ENCODE measurements around the gene CNTF.

Gene CNTF

DNA sequence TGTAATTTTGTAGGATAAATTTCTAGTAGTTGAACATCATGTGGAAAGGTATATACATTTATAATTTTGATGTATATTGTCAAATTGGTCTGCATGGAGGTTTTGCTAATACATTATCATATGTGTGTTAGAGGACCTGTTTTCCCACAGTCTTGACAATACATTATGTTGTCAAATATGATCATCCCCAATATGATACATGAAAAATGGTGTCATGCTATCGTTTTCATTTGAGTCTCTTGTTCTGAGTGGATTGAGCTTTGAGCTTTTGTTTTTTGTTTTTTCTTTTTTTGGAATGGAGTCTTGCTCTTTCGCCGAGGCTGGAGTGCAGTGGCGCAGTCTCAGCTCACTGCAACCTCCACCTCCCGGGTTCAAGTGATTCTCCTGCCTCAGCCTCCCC, 14.1 kb upstream of the CNTF start (continued):
- TF ChIP-seq ZNF530 (tag by site-specific recombination; IDR thresholded peaks at IDR 0.05; ENCODE audit: low read depth), result no peak
- no peak for TF ChIP-seq WT1 (tag by site-specific recombination; IDR thresholded peaks at IDR 0.05)
- TF ChIP-seq ZNF37A (tag by site-specific recombination; IDR thresholded peaks at IDR 0.05), result no peak
- no peak for TF ChIP-seq ZFHX2 (tag by site-specific recombination; conservative IDR thresholded peaks at IDR 0.05)
- TF ChIP-seq ZNF175 (tag by site-specific recombination; IDR thresholded peaks at IDR 0.05), result no peak
- TF ChIP-seq SALL2 (tag by site-specific recombination; IDR thresholded peaks at IDR 0.05; ENCODE audit: borderline replicate concordance), result no peak
- TF ChIP-seq GLI4 (tag by site-specific recombination; IDR thresholded peaks at IDR 0.05), result no peak
- TF ChIP-seq ZFP41 (tag by site-specific recombination; IDR thresholded peaks at IDR 0.05; ENCODE audit: borderline replicate concordance), result no peak
- TF ChIP-seq SP2 (tag by site-specific recombination; IDR thresholded peaks at IDR 0.05), result no peak

DNA sequence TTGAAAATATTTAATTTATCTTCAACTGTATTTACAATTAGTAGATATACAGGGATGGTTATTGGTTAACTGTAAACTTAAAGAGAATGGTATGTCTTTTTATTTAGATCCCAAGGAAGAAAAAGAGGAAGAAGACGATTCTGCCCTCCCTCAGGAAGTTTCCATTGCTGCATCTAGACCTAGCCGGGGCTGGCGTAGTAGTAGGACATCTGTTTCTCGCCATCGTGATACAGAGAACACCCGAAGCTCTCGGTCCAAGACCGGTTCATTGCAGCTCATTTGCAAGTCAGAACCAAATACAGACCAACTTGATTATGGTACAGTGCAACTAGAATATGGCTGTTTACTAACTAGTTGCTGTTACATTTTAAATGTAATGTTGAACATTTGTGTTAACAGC, 12.7 kb upstream of the CNTF start:
- ChIA-PET CTCF (interaction anchor here (2.7 kb wide), 1 partner anchor 20 kb away, joined by 12 read pairs; no protein-coding TSS in a partner anchor), POLR2A (no interaction called here)
- Histone ChIP-seq H3K4me1 (ENCODE audit: control insufficient read depth, insufficient read depth, low read length) (peaks cover 6% of the 10 kb centered on the region), H3K9me3 (ENCODE audit: control insufficient read depth, insufficient read depth, low read depth, low read length) (no peaks in the 10 kb centered on the region), H3K4me3 (ENCODE audit: low read depth, low read length) (no peak overlapping the region), H3K36me3 (ENCODE audit: control insufficient read depth in 2 of 2, insufficient read depth in 1 of 2, low read length in 2 of 2) (peaks cover 27 to 51% of the 10 kb centered on the region in 2 experiments; a peak in 2 of 3 replicates), H3K27ac (ENCODE audit: extremely low read depth, low read depth, low read length) (no peak overlapping the region)
- TF ChIP-seq, protein P1, sequence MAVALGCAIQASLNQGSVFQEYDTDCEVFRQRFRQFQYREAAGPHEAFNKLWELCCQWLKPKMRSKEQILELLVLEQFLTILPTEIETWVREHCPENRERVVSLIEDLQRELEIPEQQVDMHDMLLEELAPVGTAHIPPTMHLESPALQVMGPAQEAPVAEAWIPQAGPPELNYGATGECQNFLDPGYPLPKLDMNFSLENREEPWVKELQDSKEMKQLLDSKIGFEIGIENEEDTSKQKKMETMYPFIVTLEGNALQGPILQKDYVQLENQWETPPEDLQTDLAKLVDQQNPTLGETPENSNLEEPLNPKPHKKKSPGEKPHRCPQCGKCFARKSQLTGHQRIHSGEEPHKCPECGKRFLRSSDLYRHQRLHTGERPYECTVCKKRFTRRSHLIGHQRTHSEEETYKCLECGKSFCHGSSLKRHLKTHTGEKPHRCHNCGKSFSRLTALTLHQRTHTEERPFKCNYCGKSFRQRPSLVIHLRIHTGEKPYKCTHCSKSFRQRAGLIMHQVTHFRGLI (tag by site-specific recombination; IDR thresholded peaks at IDR 0.05), result no peak
- TF ChIP-seq ZNF133 (tag by site-specific recombination; IDR thresholded peaks at IDR 0.05), result no peak
- TF ChIP-seq, protein P2, sequence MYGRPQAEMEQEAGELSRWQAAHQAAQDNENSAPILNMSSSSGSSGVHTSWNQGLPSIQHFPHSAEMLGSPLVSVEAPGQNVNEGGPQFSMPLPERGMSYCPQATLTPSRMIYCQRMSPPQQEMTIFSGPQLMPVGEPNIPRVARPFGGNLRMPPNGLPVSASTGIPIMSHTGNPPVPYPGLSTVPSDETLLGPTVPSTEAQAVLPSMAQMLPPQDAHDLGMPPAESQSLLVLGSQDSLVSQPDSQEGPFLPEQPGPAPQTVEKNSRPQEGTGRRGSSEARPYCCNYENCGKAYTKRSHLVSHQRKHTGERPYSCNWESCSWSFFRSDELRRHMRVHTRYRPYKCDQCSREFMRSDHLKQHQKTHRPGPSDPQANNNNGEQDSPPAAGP (tag by site-specific recombination; IDR thresholded peaks at IDR 0.05), result no peak
- TF ChIP-seq ZNF274 (IDR thresholded peaks at IDR 0.05; ENCODE audit: low read length), result no peak
- no peak for TF ChIP-seq ZNF274 (tag by site-specific recombination; IDR thresholded peaks at IDR 0.05; ENCODE audit: borderline replicate concordance)
- TF ChIP-seq ZNF473 (tag by site-specific recombination; IDR thresholded peaks at IDR 0.05), result no peak
- TF ChIP-seq ZNF404 (tag by site-specific recombination; IDR thresholded peaks at IDR 0.05), result no peak
- TF ChIP-seq ZNF610 (tag by site-specific recombination; IDR thresholded peaks at IDR 0.05; ENCODE audit: borderline replicate concordance), result no peak
- TF ChIP-seq, protein P3, sequence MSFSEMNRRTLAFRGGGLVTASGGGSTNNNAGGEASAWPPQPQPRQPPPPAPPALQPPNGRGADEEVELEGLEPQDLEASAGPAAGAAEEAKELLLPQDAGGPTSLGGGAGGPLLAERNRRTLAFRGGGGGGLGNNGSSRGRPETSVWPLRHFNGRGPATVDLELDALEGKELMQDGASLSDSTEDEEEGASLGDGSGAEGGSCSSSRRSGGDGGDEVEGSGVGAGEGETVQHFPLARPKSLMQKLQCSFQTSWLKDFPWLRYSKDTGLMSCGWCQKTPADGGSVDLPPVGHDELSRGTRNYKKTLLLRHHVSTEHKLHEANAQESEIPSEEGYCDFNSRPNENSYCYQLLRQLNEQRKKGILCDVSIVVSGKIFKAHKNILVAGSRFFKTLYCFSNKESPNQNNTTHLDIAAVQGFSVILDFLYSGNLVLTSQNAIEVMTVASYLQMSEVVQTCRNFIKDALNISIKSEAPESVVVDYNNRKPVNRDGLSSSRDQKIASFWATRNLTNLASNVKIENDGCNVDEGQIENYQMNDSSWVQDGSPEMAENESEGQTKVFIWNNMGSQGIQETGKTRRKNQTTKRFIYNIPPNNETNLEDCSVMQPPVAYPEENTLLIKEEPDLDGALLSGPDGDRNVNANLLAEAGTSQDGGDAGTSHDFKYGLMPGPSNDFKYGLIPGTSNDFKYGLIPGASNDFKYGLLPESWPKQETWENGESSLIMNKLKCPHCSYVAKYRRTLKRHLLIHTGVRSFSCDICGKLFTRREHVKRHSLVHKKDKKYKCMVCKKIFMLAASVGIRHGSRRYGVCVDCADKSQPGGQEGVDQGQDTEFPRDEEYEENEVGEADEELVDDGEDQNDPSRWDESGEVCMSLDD (tag by site-specific recombination; IDR thresholded peaks at IDR 0.05), result no peak
- no peak for TF ChIP-seq ZNF600 (tag by site-specific recombination; IDR thresholded peaks at IDR 0.05)
- TF ChIP-seq ZNF223 (tag by site-specific recombination; IDR thresholded peaks at IDR 0.05), result no peak
- TF ChIP-seq ZBTB21 (tag by site-specific recombination; IDR thresholded peaks at IDR 0.05), result no peak

DNA sequence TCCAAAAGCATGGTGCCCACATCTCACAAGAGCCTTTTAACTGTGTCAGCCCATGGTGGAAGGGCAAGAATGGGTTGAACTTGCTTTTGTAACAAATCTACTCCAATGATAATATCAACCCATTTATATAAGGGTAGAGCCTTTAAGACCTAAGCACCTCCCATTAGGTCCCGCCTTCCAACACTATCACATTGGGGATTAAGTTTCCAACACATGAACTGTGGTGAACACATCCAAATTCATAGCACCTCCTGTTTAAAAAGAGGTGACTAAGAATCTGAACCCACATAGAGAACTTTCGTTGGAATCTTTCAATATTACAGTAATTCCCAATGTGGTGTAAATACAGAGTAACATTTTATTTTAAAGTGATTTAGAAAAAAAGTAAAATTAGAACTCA, 9.2 kb upstream of the CNTF start:
- Histone ChIP-seq H3K36me3 (ENCODE audit: control insufficient read depth in 2 of 2, insufficient read depth in 1 of 2, low read length in 2 of 2) (peaks cover 27 to 86% of the 10 kb centered on the region in 2 experiments), H3K9me3 (ENCODE audit: control insufficient read depth, insufficient read depth, low read depth, low read length) (no peaks in the 10 kb centered on the region), H3K4me1 (ENCODE audit: control insufficient read depth, insufficient read depth, low read length) (no peaks in the 10 kb centered on the region), H3K27ac (ENCODE audit: extremely low read depth, low read depth, low read length) (no peak overlapping the region), H3K4me3 (ENCODE audit: low read depth, low read length) (no peak overlapping the region)
- ChIA-PET POLR2A (no interaction called here), CTCF (no interaction called here)
- TF ChIP-seq ZNF596 (tag by site-specific recombination; IDR thresholded peaks at IDR 0.05) (no peak), ZNF544 (tag by site-specific recombination; IDR thresholded peaks at IDR 0.05) (no peak), SCRT1 (tag by site-specific recombination; IDR thresholded peaks at IDR 0.05; ENCODE audit: borderline replicate concordance) (no peak), ZNF561 (tag by site-specific recombination; IDR thresholded peaks at IDR 0.05; ENCODE audit: borderline replicate concordance) (no peak), ZNF843 (tag by site-specific recombination; IDR thresholded peaks at IDR 0.05) (no peak), ZNF747 (tag by site-specific recombination; IDR thresholded peaks at IDR 0.05) (no peak), ZNF214 (tag by site-specific recombination; IDR thresholded peaks at IDR 0.05; ENCODE audit: borderline replicate concordance) (no peak), ZNF221 (tag by site-specific recombination; IDR thresholded peaks at IDR 0.05; ENCODE audit: borderline replicate concordance) (no peak), ZNF501 (tag by site-specific recombination; IDR thresholded peaks at IDR 0.05) (no peak)
